HCT116 (cell line): ENCODE data around the gene KRTAP10-11.
"Not testable (repeated sequence)": the region's sequence is repeated elsewhere in the genome, so short reads cannot be mapped to it uniquely, and the experiment has no call there.

Experiments used
- CTCF ChIP-seq, 3 experiments: fragments of 200-600 bp in 1 of 3; sonication (generic) in 1 of 3; IDR thresholded peaks in 2 of 3; conservative IDR thresholded peaks in 1 of 3; 2 replicates each; pipeline ENCODE4 v1.5.1; 2012 to 2017; ENCODE audit warnings: low read depth in 2 of 3, low read length in 2 of 3, antibody characterized with exemption in 1 of 3, borderline replicate concordance in 1 of 3, control low read depth in 1 of 3, mild to moderate bottlenecking in 1 of 3, mixed read lengths in 1 of 3, mixed run types in 1 of 3, moderate library complexity in 1 of 3; ENCODE audit not compliant: insufficient read depth in 1 of 3
- EGR1 ChIP-seq: IDR thresholded peaks from 2 replicates; pipeline ENCODE4 v1.6.1; 2012; ENCODE audit warnings: low read depth
- EZH2 ChIP-seq: fragments of 200-600 bp; sonication (generic); IDR thresholded peaks from 2 replicates; pipeline ENCODE4 v1.6.1; 2017; ENCODE audit warnings: antibody characterized with exemption, mixed run types
- POLR2A ChIP-seq: IDR thresholded peaks from 2 replicates; pipeline ENCODE4 v1.7.0; 2011; ENCODE audit warnings: borderline replicate concordance; ENCODE audit not compliant: insufficient read depth, insufficient read length; ENCODE audit errors: extremely low read depth
- REST ChIP-seq: IDR thresholded peaks from 2 replicates; pipeline ENCODE4 v1.6.1; 2012; ENCODE audit warnings: low read depth
- SIN3A ChIP-seq: IDR thresholded peaks from 2 replicates; pipeline ENCODE4 v1.6.1; 2012; ENCODE audit warnings: low read depth

GRCh38 chr21:44610157-44610843, 35.9 kb upstream of the KRTAP10-11 start:
- TF ChIP-seq CTCF (IDR thresholded peaks at IDR 0.05 in 2 of 3, conservative IDR thresholded peaks at IDR 0.05 in 1 of 3; ENCODE audit: borderline replicate concordance in 1 of 3, insufficient read depth in 1 of 3, low read depth in 2 of 3, low read length in 2 of 3); EZH2; POLR2A; EGR1; REST; SIN3A: not testable (repeated sequence)
